LNCaP clone FGC (cell line): ENCODE results near the gene INPP5J.
"Not testable (repeated sequence)": the region's sequence is repeated elsewhere in the genome, so short reads cannot be mapped to it uniquely, and the experiment has no call there.

Experiments
- DNase-seq: peaks from one replicate; pipeline ENCODE4 v3.0.0-alpha.2; 2011; ENCODE audit warnings: low read depth
- H3K4me3 ChIP-seq: 2 replicates; pipeline ENCODE4 v1.5.1; 2011; ENCODE audit warnings: mild to moderate bottlenecking, low read depth, low read length, control low read depth
- TF ChIP-seq, protein P1 (sequence below): IDR thresholded peaks from 2 replicates; pipeline ENCODE4 v1.5.1; 2012; ENCODE audit warnings: mild to moderate bottlenecking; ENCODE audit not compliant: control insufficient read depth, insufficient read depth; ENCODE audit errors: extremely low read depth

Gene INPP5J

DNA sequence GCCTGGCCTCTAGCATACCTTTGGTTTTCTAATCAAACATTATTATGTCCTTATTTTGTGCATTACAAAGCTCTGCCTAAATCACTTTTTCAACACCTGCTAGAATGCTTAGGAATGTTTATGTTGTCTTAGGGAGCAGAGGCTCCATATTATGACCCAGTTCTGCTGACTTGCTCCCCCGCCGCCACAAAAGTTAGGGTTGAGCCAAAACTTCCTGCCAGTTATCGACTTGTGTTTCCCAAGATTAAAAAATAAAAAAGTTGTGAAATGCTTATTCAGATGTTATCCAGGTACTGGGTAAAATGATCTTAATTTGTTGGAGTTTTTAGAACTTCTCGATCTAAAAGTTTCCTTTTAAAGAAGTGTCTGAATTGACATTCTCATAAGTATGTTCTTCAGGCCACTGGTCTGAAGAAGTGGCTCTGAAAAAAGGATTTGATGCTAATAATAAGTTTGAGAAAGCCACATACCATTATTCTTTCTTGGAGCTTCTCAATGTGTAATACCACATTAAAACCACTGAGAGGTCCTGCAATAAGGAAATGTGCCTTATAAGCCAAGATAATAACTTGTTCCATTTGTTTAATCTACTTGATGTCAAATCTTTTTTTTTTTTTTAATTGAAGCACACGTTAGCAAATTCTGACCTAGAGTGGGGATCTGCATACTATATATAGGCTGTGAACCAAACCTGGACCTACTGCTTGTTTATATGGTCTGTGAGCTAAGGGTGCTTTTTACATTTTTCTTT is 39.4 kb downstream of the INPP5J start:
- TF ChIP-seq, protein P1, sequence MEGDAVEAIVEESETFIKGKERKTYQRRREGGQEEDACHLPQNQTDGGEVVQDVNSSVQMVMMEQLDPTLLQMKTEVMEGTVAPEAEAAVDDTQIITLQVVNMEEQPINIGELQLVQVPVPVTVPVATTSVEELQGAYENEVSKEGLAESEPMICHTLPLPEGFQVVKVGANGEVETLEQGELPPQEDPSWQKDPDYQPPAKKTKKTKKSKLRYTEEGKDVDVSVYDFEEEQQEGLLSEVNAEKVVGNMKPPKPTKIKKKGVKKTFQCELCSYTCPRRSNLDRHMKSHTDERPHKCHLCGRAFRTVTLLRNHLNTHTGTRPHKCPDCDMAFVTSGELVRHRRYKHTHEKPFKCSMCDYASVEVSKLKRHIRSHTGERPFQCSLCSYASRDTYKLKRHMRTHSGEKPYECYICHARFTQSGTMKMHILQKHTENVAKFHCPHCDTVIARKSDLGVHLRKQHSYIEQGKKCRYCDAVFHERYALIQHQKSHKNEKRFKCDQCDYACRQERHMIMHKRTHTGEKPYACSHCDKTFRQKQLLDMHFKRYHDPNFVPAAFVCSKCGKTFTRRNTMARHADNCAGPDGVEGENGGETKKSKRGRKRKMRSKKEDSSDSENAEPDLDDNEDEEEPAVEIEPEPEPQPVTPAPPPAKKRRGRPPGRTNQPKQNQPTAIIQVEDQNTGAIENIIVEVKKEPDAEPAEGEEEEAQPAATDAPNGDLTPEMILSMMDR, result no peak
- no peak for DNase-seq
- no peak overlapping the region for H3K4me3 ChIP-seq

GRCh38 chr22:31170971-31171370 is 48.2 kb downstream of the INPP5J start:
- TF ChIP-seq, protein P1, result no peak
- no peak overlapping the region for H3K4me3 ChIP-seq
- no peak for DNase-seq

DNA sequence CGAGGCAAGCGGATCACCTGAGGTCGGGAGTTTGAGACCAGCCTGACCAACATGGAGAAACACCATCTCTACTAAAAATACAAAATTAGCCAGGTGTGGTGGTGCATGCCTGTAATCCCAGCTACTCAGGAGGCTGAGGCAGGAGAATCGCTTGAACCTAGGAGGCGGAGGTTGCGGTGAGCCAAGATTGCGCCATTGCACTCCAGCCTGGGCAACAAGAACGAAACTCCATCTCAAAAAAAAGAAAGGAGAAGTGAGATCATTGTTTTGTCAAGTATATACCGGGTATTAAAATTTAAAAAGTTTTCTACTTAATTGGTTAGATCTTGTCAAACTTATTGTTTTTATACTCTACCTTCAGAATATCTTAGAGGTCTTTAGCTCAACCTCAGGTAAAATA is 49.0 kb downstream of the INPP5J start:
- DNase-seq, H3K4me3 ChIP-seq: not testable (repeated sequence)

GRCh38 chr22:31173386-31174145 is 50.8 kb downstream of the INPP5J start:
- DNase-seq, result peak; percentile 58
- TF ChIP-seq, protein P1, result no peak
- no peak overlapping the region for H3K4me3 ChIP-seq

- no peak for DNase-seq
- TF ChIP-seq, protein P1, result no peak
These were observed 54.2 kb downstream of the INPP5J start for GRCh38 chr22:31176923-31177322.

DNA sequence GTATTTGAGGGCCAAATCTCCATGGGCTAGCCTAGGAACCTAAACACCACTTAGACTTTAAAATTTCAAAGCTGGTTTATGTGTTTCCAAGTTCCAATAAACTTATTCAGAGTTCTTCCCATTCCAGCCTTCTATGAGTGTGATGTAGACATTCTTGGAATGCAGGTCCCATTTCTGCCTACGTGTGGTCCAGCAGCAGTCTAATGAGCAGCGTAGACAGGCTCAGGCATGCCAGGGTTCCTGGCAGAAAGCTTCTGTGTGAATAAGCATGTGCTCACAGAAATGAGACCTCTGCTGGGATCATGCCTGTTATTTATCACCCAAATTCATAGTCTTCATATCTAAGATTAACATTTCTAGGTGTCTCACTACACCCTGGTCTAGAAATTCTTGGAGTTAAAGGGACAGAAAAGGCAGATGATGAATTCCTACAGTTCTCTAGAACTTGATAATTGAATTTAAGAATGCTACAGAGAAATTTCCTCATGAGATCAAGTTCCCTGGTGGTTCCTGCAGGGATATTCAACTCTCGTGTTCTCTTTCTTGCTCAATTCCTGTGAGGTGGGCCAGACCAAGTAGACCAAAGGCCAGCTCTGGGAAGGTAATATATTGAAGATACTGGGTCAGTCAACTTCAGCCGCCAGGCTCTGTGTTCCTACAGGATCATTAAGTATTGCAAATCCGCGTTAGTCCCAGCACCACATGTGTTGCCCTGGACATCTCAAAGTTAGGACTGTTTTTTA is 54.8 kb downstream of the INPP5J start:
- DNase-seq, result no peak
- H3K4me3 ChIP-seq, result no peak overlapping the region
- TF ChIP-seq, protein P1, result no peak

More at GRCh38 chr22:31176923-31177322, 54.2 kb downstream of the INPP5J start:
- no peak overlapping the region for H3K4me3 ChIP-seq

DNA sequence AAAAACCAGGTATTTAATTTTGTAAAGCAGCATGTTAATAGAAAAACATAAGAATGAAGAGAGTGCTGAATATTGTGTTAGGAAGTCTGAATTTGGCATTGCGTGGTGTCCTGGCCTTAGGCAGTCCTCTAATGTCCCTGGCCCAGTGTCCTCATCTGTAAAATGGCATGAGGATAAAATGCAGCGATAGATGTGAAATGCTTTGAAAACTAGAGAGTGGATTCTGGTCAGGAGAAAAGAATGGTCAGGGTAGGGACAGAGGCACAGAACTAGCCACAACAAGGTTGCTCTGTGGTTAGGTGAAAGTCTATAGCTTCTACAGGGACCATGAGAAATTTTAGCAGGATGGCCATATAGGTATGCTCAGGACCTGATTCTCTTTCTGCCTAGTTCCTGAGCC is 56.1 kb downstream of the INPP5J start:
- H3K4me3 ChIP-seq, result no peak overlapping the region
- TF ChIP-seq, protein P1, result no peak
- no peak for DNase-seq
